T-helper 2 cell treated with Interferon-gamma antibody and Interleukin-4, amounts not matched to agents 5 μg/mL and 100 μg/mL, for 36 hours (primary cell): ENCODE data around the gene RFC2.
"Not testable (repeated sequence)": the region's sequence is repeated elsewhere in the genome, so short reads cannot be mapped to it uniquely, and the experiment has no call there.

ENCODE experiments used
- DNase-seq: peaks from one replicate; pipeline ENCODE4 v3.0.0; 2021; ENCODE audit warnings: low spot score
- H3K27ac Mint-ChIP-seq: one replicate; pipeline ENCODE4 v1.8.0; 2021; ENCODE audit warnings: mild to moderate bottlenecking, mixed read lengths
- H3K27me3 Mint-ChIP-seq: one replicate; pipeline ENCODE4 v1.8.0; 2021; ENCODE audit warnings: low read depth, mixed read lengths
- H3K36me3 Mint-ChIP-seq: one replicate; pipeline ENCODE4 v1.8.0; 2021; ENCODE audit warnings: low read depth, mixed read lengths
- H3K4me1 Mint-ChIP-seq: one replicate; pipeline ENCODE4 v1.8.0; 2021; ENCODE audit warnings: low read depth, mixed read lengths
- H3K4me3 Mint-ChIP-seq: one replicate; pipeline ENCODE4 v1.8.0; 2022; ENCODE audit warnings: mild to moderate bottlenecking, moderate library complexity, mixed read lengths
- H3K9me3 Mint-ChIP-seq: one replicate; pipeline ENCODE4 v1.8.0; 2021; ENCODE audit warnings: mixed read lengths

The RFC2 gene

DNA sequence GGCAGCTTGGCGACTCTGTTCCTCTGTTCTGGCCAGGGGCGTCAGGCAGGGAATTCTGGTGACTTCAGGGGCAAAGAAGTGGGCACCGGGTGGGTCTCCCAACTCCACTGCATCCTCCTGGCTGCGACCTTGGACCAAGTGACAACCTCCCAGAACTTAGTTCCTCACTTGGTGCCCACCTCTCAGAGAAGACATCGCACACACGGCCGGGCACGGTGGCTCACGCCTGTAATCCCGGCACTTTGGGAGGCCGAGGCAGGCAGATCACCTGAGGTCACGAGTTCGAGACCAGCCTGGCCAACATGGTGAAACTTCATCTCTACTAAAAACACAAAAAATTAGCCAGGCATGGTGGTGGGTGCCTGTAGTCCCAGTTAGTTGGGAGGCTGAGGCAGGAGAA is 29.3 kb downstream of the RFC2 start:
- not testable (repeated sequence) for H3K9me3 Mint-ChIP-seq, H3K4me3 Mint-ChIP-seq, H3K27me3 Mint-ChIP-seq, DNase-seq, H3K4me1 Mint-ChIP-seq
- H3K27ac Mint-ChIP-seq = peak overlapping the region; percentile 26
- H3K36me3 Mint-ChIP-seq = peaks cover 35% of the 10 kb centered on the region

DNA sequence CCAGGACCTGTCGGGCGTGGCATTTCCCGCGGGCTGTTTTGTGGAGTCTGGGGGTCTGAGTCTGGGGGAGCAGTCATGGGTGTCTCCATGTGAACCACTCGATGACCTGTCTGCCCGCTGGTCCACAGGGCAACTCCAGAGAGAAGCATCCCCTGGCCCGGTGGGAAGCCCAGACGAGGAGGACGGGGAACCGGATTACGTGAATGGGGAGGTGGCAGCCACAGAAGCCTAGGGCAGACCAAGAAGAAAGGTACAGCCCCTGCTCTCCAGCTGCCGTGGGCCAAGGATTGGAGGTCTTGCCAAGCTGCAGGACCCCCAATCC is 29.7 kb downstream of the RFC2 start:
- H3K27me3 Mint-ChIP-seq = no peaks in the 10 kb centered on the region
- no peak for DNase-seq
- peaks cover 33% of the 10 kb centered on the region for H3K36me3 Mint-ChIP-seq
- H3K4me1 Mint-ChIP-seq = peaks cover 7% of the 10 kb centered on the region
- peak overlapping the region; percentile 26 for H3K27ac Mint-ChIP-seq
- H3K4me3 Mint-ChIP-seq = no peak overlapping the region
- no peaks in the 10 kb centered on the region for H3K9me3 Mint-ChIP-seq

- no peak for DNase-seq
- Mint-ChIP-seq H3K36me3 (peaks cover 28% of the 10 kb centered on the region), H3K27me3 (no peaks in the 10 kb centered on the region), H3K27ac (no peak overlapping the region), H3K4me1 (peaks cover 7% of the 10 kb centered on the region), H3K4me3 (no peak overlapping the region), H3K9me3 (no peaks in the 10 kb centered on the region)
Observed at GRCh38 chr7:74223711-74224510, 30.3 kb downstream of the RFC2 start.

DNA sequence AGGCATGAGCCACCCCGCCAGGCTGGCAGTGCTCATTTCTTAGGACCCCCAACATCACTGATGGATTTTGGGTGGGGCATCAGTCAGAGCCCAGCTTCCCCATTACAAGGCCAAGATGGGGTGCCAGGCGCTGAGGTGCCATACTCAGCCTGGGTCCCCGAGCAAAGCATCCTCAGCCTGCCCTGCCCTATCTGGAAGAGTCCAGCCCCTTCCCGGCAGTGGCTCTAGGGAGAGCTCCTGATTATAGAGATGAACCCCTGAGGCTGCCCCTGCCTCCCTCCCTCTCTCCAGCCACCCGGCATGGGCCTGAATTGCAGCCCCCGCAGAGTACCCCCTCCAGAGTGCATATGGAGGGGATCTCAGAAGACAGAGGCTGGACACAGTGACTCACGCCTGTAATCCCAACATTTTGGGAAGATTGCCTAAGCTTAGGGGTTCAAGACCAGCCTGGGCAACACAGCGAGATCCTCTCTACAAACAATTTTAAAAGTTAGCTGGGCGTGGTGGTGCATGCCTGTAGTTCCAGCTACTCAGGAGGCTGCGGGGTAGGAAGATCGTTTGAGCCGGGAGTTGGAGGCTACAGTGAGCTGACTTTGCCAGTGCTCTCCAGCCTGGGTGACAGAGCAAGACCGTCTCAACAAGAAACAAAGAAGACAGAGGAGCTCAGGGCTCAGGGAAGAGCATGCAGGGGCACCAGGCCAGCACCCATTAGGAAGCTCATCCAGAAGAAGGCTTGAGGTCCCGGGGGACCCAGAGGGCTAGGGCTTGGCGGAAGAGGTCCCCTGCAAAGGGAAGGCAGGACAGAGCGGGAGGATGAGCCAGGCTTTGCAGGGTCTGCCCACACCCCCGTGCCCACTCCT is 31.1 kb downstream of the RFC2 start:
- Mint-ChIP-seq H3K4me1 (peaks cover 11% of the 10 kb centered on the region), H3K9me3 (no peaks in the 10 kb centered on the region), H3K36me3 (peaks cover 28% of the 10 kb centered on the region)

GRCh38 chr7:74221713-74222112 is 32.5 kb downstream of the RFC2 start:
- no peaks in the 10 kb centered on the region for H3K9me3 Mint-ChIP-seq
- peaks cover 31% of the 10 kb centered on the region for H3K36me3 Mint-ChIP-seq
- no peak overlapping the region for H3K4me3 Mint-ChIP-seq
- H3K27ac Mint-ChIP-seq = no peak overlapping the region
- H3K4me1 Mint-ChIP-seq = peaks cover 20% of the 10 kb centered on the region
- H3K27me3 Mint-ChIP-seq = no peaks in the 10 kb centered on the region
- no peak for DNase-seq

More for the DNA sequence above, 31.1 kb downstream of the RFC2 start:
- Mint-ChIP-seq H3K27ac (peak overlapping the region; percentile 58), H3K4me3 (no peak overlapping the region), H3K27me3 (no peaks in the 10 kb centered on the region)
- no peak for DNase-seq

GRCh38 chr7:74220229-74220628 is 34.0 kb downstream of the RFC2 start:
- Mint-ChIP-seq H3K27ac (no peak overlapping the region), H3K36me3 (peaks cover 27% of the 10 kb centered on the region)
- DNase-seq = no peak

DNA sequence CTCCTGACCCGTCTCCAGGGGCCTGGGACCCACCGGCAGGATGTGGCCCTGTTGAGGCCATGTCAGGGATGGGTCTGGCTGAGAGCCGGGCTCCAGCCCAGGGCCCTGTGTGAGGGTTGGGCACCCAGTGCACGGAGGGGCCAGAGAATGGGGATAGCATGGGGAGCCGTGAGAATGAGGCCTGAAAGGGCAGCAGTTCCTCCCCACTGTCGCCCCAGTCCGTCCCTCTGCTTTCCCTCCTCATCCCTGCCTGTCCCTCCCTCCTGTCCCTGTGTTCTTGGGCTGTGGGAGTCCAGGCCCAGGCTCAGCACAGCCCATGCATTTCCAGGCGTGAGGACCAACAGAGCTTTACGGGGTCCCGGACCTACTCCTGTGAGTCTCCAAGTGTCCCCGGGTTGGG is 34.8 kb downstream of the RFC2 start:
- no peak overlapping the region for H3K4me3 Mint-ChIP-seq
- H3K36me3 Mint-ChIP-seq = peaks cover 28% of the 10 kb centered on the region
- peaks cover 27% of the 10 kb centered on the region for H3K4me1 Mint-ChIP-seq
- DNase-seq = no peak
- H3K27me3 Mint-ChIP-seq = no peaks in the 10 kb centered on the region
- no peaks in the 10 kb centered on the region for H3K9me3 Mint-ChIP-seq
- H3K27ac Mint-ChIP-seq = no peak overlapping the region

More at GRCh38 chr7:74220229-74220628, 34.0 kb downstream of the RFC2 start:
- H3K4me3 Mint-ChIP-seq = no peak overlapping the region
- peaks cover 24% of the 10 kb centered on the region for H3K4me1 Mint-ChIP-seq
- no peaks in the 10 kb centered on the region for H3K27me3 Mint-ChIP-seq
- no peaks in the 10 kb centered on the region for H3K9me3 Mint-ChIP-seq

GRCh38 chr7:74218343-74218698 is 35.9 kb downstream of the RFC2 start:
- peak overlapping the region; percentile 90 for H3K27ac Mint-ChIP-seq

GRCh38 chr7:74217455-74218342 is 36.5 kb downstream of the RFC2 start:
- peak overlapping the region; percentile 90 for H3K27ac Mint-ChIP-seq
- H3K27me3 Mint-ChIP-seq = no peaks in the 10 kb centered on the region
- H3K36me3 Mint-ChIP-seq = peaks cover 23% of the 10 kb centered on the region
- no peaks in the 10 kb centered on the region for H3K9me3 Mint-ChIP-seq
- peaks cover 27% of the 10 kb centered on the region for H3K4me1 Mint-ChIP-seq
- peak overlapping the region; percentile 66 for H3K4me3 Mint-ChIP-seq
- peak; percentile 26 for DNase-seq

More at GRCh38 chr7:74218343-74218698, 35.9 kb downstream of the RFC2 start:
- H3K27me3 Mint-ChIP-seq = no peaks in the 10 kb centered on the region
- H3K9me3 Mint-ChIP-seq = no peaks in the 10 kb centered on the region
- no peak for DNase-seq
- H3K4me1 Mint-ChIP-seq = peaks cover 27% of the 10 kb centered on the region
- peak overlapping the region; percentile 66 for H3K4me3 Mint-ChIP-seq
- peaks cover 25% of the 10 kb centered on the region for H3K36me3 Mint-ChIP-seq

DNA sequence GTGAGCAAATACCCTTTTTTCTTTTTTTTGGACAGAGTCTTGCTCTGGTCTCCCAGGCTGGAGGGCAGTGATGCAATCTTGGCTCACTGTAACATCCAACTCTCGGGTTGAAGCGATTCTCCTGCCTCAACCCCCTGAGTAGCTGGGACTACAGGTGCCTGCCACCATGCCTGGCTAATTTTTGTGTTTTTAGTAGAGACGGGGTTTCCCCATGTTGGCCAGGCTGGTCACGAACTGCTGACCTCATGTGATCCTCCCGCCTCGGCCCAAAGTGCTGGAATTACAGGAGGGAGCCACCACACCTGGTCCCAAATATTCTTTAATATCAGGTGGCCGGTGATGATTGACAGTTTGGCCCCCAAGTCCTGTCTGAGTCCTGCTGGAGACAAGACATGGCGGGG is 37.8 kb downstream of the RFC2 start:
- Mint-ChIP-seq H3K27me3 (no peaks in the 10 kb centered on the region), H3K27ac (peak overlapping the region; percentile 91), H3K9me3 (no peaks in the 10 kb centered on the region), H3K36me3 (peaks cover 22% of the 10 kb centered on the region), H3K4me3 (peak overlapping the region; percentile 69), H3K4me1 (peaks cover 27% of the 10 kb centered on the region)
- no peak for DNase-seq

GRCh38 chr7:74215921-74216320 is 38.3 kb downstream of the RFC2 start:
- Mint-ChIP-seq H3K9me3 (no peaks in the 10 kb centered on the region), H3K4me3 (no peak overlapping the region), H3K27me3 (no peaks in the 10 kb centered on the region), H3K27ac (peak overlapping the region; percentile 41), H3K4me1 (peaks cover 27% of the 10 kb centered on the region), H3K36me3 (peaks cover 22% of the 10 kb centered on the region)
- no peak for DNase-seq

DNA sequence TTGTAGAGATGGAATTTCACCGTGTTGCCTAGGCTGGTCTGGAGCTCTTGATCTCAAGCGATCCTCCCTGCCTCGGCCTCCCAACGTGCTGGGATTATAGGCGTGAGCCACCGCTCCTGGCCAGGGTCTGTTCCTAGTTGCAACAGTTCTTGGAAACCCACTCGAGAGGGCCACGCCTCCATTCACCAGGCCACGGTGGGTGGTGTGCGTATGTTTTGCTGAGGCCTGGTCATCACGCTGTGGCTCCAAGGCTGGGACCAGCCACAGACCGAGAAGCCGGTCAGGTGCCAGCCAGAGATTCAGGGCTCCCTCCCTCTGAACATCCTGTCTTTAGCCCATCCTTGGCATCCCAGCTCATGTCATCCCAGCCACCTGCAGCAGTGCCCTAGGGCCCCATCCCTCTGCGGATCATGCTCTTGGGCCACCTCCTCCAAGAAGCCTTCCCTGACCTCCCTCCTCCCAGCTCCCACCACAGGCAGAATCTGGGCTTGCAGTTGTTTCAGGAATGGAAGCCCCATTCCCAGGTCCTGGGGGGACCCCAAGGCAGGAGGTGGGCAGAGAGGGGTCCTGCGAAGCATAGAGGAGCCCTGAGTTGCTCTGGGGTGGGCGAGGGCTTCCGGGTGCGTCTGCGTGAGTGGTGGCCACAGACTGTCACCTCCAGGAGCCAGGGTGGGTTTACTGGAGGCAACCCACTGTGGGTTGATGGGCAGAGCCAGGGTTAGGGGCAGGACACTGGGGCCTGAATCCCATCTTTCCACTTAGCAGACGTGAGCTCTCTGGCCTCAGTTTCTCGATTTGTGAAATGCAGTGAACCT is 39.2 kb downstream of the RFC2 start:
- H3K27me3 Mint-ChIP-seq = no peaks in the 10 kb centered on the region
- no peak overlapping the region for H3K4me3 Mint-ChIP-seq
- peaks cover 29% of the 10 kb centered on the region for H3K4me1 Mint-ChIP-seq
- DNase-seq = no peak
- H3K9me3 Mint-ChIP-seq = no peaks in the 10 kb centered on the region
- H3K27ac Mint-ChIP-seq = peak overlapping the region; percentile 26
- peaks cover 22% of the 10 kb centered on the region for H3K36me3 Mint-ChIP-seq

DNA sequence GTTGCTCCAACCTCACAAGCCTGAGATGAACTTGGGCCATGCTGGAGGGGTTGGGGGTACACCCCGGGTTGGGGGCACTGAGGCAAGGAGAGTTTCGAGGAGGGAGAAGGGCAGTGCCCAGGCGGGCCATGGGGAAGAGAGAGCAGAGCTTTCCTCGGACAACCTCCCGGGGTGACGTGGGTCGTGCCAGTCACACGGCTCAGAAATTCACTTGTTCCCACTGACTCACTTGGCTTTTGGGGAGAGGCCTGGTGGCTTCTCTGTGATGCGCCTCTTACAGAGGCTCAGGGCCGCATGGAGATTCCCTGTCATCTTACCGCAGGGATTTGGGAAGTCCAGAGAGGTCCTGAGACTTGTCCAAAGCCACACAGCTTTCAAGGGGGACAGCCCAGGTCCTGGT is 41.5 kb downstream of the RFC2 start:
- no peak overlapping the region for H3K27ac Mint-ChIP-seq
- H3K27me3 Mint-ChIP-seq = no peaks in the 10 kb centered on the region
- H3K4me3 Mint-ChIP-seq = no peak overlapping the region
- no peaks in the 10 kb centered on the region for H3K9me3 Mint-ChIP-seq
- peaks cover 34% of the 10 kb centered on the region for H3K4me1 Mint-ChIP-seq
- DNase-seq = no peak
- H3K36me3 Mint-ChIP-seq = peaks cover 18% of the 10 kb centered on the region
